OCI-LY3 (cell line): ENCODE results near the gene RGS16.

ENCODE experiments used
- EZH2phosphoT487 ChIP-seq: fragments of 200-600 bp; shearing (Covaris generic); IDR thresholded peaks from 2 replicates; pipeline ENCODE4 v1.6.1; 2018; ENCODE audit warnings: antibody characterized with exemption, mixed run types, low read depth
- TF ChIP-seq, protein P1 (sequence below): fragments of 200-600, 300-600 bp; sonication (generic); IDR thresholded peaks from 2 replicates; pipeline ENCODE4 v1.5.1; 2014; ENCODE audit warnings: antibody characterized with exemption, low read length, low read depth

GRCh38 chr1:182608845-182609610 lies 4.8 kb upstream of the RGS16 start:
- TF ChIP-seq, protein P1, sequence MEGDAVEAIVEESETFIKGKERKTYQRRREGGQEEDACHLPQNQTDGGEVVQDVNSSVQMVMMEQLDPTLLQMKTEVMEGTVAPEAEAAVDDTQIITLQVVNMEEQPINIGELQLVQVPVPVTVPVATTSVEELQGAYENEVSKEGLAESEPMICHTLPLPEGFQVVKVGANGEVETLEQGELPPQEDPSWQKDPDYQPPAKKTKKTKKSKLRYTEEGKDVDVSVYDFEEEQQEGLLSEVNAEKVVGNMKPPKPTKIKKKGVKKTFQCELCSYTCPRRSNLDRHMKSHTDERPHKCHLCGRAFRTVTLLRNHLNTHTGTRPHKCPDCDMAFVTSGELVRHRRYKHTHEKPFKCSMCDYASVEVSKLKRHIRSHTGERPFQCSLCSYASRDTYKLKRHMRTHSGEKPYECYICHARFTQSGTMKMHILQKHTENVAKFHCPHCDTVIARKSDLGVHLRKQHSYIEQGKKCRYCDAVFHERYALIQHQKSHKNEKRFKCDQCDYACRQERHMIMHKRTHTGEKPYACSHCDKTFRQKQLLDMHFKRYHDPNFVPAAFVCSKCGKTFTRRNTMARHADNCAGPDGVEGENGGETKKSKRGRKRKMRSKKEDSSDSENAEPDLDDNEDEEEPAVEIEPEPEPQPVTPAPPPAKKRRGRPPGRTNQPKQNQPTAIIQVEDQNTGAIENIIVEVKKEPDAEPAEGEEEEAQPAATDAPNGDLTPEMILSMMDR: no peak
- no peak for TF ChIP-seq EZH2phosphoT487
